Measurements from ENCODE around the gene GPR137.

GRCh38 chr11:64264371-64264852, 21.2 kb upstream of the GPR137 start:
- TF ChIP-seq CTCF (IDR thresholded peaks at IDR 0.05 in 2 of 3, conservative IDR thresholded peaks at IDR 0.05 in 1 of 3; ENCODE audit: control insufficient read depth in 2 of 3, extremely low read depth in 1 of 3, insufficient read depth in 1 of 3, low read depth in 3 of 3, low read length in 3 of 3) (no peak), REST (IDR thresholded peaks at IDR 0.05; ENCODE audit: low read depth, low read length) (no peak), E2F4 (IDR thresholded peaks at IDR 0.05; ENCODE audit: low read depth, low read length) (no peak), MAX (IDR thresholded peaks at IDR 0.05; ENCODE audit: low read depth, low read length) (no peak)
